ENCODE measurements around the gene CNIH3.

CNIH3 gene

GRCh38 chr1:224624432-224624831 lies 8.3 kb downstream of the CNIH3 start:
- H3K9me3 Mint-ChIP-seq: peaks cover 14 to 16% of the 10 kb centered on the region in 2 donors
- no peak for DNase-seq
- H3K4me3 Mint-ChIP-seq: peak overlapping the region; percentile 76 to 77
- H3K4me1 Mint-ChIP-seq: peaks cover 25% of the 10 kb centered on the region
- peak overlapping the region; percentile 95 to 96 for H3K27ac Mint-ChIP-seq
- peaks cover 42% of the 10 kb centered on the region for H3K27me3 Mint-ChIP-seq
- no peak for ATAC-seq

GRCh38 chr1:224626042-224626441 lies 9.9 kb downstream of the CNIH3 start:
- Mint-ChIP-seq H3K27ac (no peak overlapping the region), H3K4me1 (peaks cover 25% of the 10 kb centered on the region), H3K27me3 (peaks cover 45% of the 10 kb centered on the region), H3K9me3 (peaks cover 14 to 16% of the 10 kb centered on the region in 2 donors), H3K4me3 (no peak overlapping the region)
- no peak for DNase-seq
- no peak for ATAC-seq

GRCh38 chr1:224629965-224630364 lies 13.8 kb downstream of the CNIH3 start:
- Mint-ChIP-seq H3K9me3 (no peaks in the 10 kb centered on the region), H3K4me3 (no peak overlapping the region), H3K27ac (no peak overlapping the region), H3K4me1 (peaks cover 1% of the 10 kb centered on the region), H3K27me3 (peaks cover 30% of the 10 kb centered on the region)
- ATAC-seq (no peak), DNase-seq (no peak)

- Mint-ChIP-seq H3K4me3 (no peak overlapping the region), H3K27me3 (peaks cover 30% of the 10 kb centered on the region), H3K27ac (no peak overlapping the region), H3K4me1 (no peaks in the 10 kb centered on the region), H3K9me3 (no peaks in the 10 kb centered on the region)
- no peak for ATAC-seq
- DNase-seq: no peak
These were observed 15.5 kb downstream of the CNIH3 start for GRCh38 chr1:224631462-224632115.

- Mint-ChIP-seq H3K9me3 (no peaks in the 10 kb centered on the region), H3K4me1 (peaks cover under 1% of the 10 kb centered on the region), H3K27me3 (peaks cover 30% of the 10 kb centered on the region), H3K4me3 (no peak overlapping the region), H3K27ac (peak overlapping the region; percentile 2 to 52)
- DNase-seq (no peak), ATAC-seq (no peak)
These were observed 16.3 kb downstream of the CNIH3 start for GRCh38 chr1:224632381-224632871.

GRCh38 chr1:224632921-224633321 lies 16.8 kb downstream of the CNIH3 start:
- DNase-seq (no peak), ATAC-seq (no peak)
- Mint-ChIP-seq H3K4me3 (no peak overlapping the region), H3K27me3 (peaks cover 29% of the 10 kb centered on the region), H3K27ac (no peak overlapping the region), H3K4me1 (peaks cover 5% of the 10 kb centered on the region), H3K9me3 (no peaks in the 10 kb centered on the region)

GRCh38 chr1:224635356-224635755 lies 19.2 kb downstream of the CNIH3 start:
- Mint-ChIP-seq H3K4me1 (peaks cover 6% of the 10 kb centered on the region), H3K27me3 (peaks cover 8% of the 10 kb centered on the region), H3K4me3 (no peak overlapping the region), H3K27ac (no peak overlapping the region), H3K9me3 (no peaks in the 10 kb centered on the region)
- ATAC-seq (no peak), DNase-seq (no peak)

GRCh38 chr1:224637515-224637914 lies 21.4 kb downstream of the CNIH3 start:
- H3K27me3 Mint-ChIP-seq: no peaks in the 10 kb centered on the region
- peak overlapping the region; percentile 52 to 79 for H3K27ac Mint-ChIP-seq

GRCh38 chr1:224637936-224638335 lies 21.8 kb downstream of the CNIH3 start:
- peak overlapping the region; percentile 52 to 79 for H3K27ac Mint-ChIP-seq
- ATAC-seq: no peak

More at GRCh38 chr1:224637515-224637914, 21.4 kb downstream of the CNIH3 start:
- peaks cover 6% of the 10 kb centered on the region for H3K4me1 Mint-ChIP-seq
- no peak overlapping the region for H3K4me3 Mint-ChIP-seq
- DNase-seq (no peak), ATAC-seq (peak; percentile 19)
- no peaks in the 10 kb centered on the region for H3K9me3 Mint-ChIP-seq

GRCh38 chr1:224639426-224639975 lies 23.4 kb downstream of the CNIH3 start:
- ATAC-seq (no peak), DNase-seq (no peak)
- H3K9me3 Mint-ChIP-seq: no peaks in the 10 kb centered on the region
- peaks cover 7% of the 10 kb centered on the region for H3K4me1 Mint-ChIP-seq
- H3K4me3 Mint-ChIP-seq: no peak overlapping the region
- H3K27ac Mint-ChIP-seq: no peak overlapping the region
- no peaks in the 10 kb centered on the region for H3K27me3 Mint-ChIP-seq

More at GRCh38 chr1:224637936-224638335, 21.8 kb downstream of the CNIH3 start:
- H3K4me3 Mint-ChIP-seq: no peak overlapping the region
- H3K9me3 Mint-ChIP-seq: no peaks in the 10 kb centered on the region
- peaks cover 6% of the 10 kb centered on the region for H3K4me1 Mint-ChIP-seq
- H3K27me3 Mint-ChIP-seq: no peaks in the 10 kb centered on the region
- no peak for DNase-seq

GRCh38 chr1:224640018-224640417 lies 23.9 kb downstream of the CNIH3 start:
- no peaks in the 10 kb centered on the region for H3K27me3 Mint-ChIP-seq
- no peak overlapping the region for H3K4me3 Mint-ChIP-seq
- no peaks in the 10 kb centered on the region for H3K9me3 Mint-ChIP-seq
- no peak overlapping the region for H3K27ac Mint-ChIP-seq
- no peak for DNase-seq
- ATAC-seq: no peak
- H3K4me1 Mint-ChIP-seq: peaks cover 11% of the 10 kb centered on the region

GRCh38 chr1:224640587-224640986 lies 24.5 kb downstream of the CNIH3 start:
- peaks cover 11% of the 10 kb centered on the region for H3K4me1 Mint-ChIP-seq
- no peaks in the 10 kb centered on the region for H3K27me3 Mint-ChIP-seq
- no peaks in the 10 kb centered on the region for H3K9me3 Mint-ChIP-seq
- DNase-seq (no peak), ATAC-seq (no peak)
- no peak overlapping the region for H3K4me3 Mint-ChIP-seq
- no peak overlapping the region for H3K27ac Mint-ChIP-seq

GRCh38 chr1:224641030-224641429 lies 24.9 kb downstream of the CNIH3 start:
- no peaks in the 10 kb centered on the region for H3K27me3 Mint-ChIP-seq
- H3K4me1 Mint-ChIP-seq: peaks cover 11% of the 10 kb centered on the region
- no peaks in the 10 kb centered on the region for H3K9me3 Mint-ChIP-seq
- no peak overlapping the region for H3K27ac Mint-ChIP-seq
- DNase-seq: no peak
- ATAC-seq: no peak
- H3K4me3 Mint-ChIP-seq: no peak overlapping the region

- no peaks in the 10 kb centered on the region for H3K9me3 Mint-ChIP-seq
- ATAC-seq (no peak), DNase-seq (no peak)
- H3K27ac Mint-ChIP-seq: peak overlapping the region in 1 of 2 donors; percentile 31
- no peaks in the 10 kb centered on the region for H3K27me3 Mint-ChIP-seq
- H3K4me3 Mint-ChIP-seq: no peak overlapping the region
- peaks cover 5% of the 10 kb centered on the region for H3K4me1 Mint-ChIP-seq
These were observed 27.5 kb downstream of the CNIH3 start for GRCh38 chr1:224643653-224644052.

GRCh38 chr1:224644553-224645154 lies 28.5 kb downstream of the CNIH3 start:
- Mint-ChIP-seq H3K9me3 (no peaks in the 10 kb centered on the region), H3K27ac (no peak overlapping the region), H3K27me3 (no peaks in the 10 kb centered on the region), H3K4me1 (peaks cover 5% of the 10 kb centered on the region), H3K4me3 (no peak overlapping the region)
- ATAC-seq: peak; percentile 67
- DNase-seq: peak; percentile 57 to 59

GRCh38 chr1:224647449-224647848 lies 31.3 kb downstream of the CNIH3 start:
- H3K9me3 Mint-ChIP-seq: no peaks in the 10 kb centered on the region
- DNase-seq: no peak
- H3K4me1 Mint-ChIP-seq: peaks cover 5% of the 10 kb centered on the region
- H3K27ac Mint-ChIP-seq: no peak overlapping the region
- H3K4me3 Mint-ChIP-seq: no peak overlapping the region
- no peak for ATAC-seq
- H3K27me3 Mint-ChIP-seq: no peaks in the 10 kb centered on the region

Measured in stimulated activated naive CD8-positive, alpha-beta T cell treated with anti-CD3 and anti-CD28 coated beads, Interleukin-15, amount 100 ng/mL, for 72 hours (primary cell).